Measurements from ENCODE around the gene PLK2.

Gene PLK2

DNA sequence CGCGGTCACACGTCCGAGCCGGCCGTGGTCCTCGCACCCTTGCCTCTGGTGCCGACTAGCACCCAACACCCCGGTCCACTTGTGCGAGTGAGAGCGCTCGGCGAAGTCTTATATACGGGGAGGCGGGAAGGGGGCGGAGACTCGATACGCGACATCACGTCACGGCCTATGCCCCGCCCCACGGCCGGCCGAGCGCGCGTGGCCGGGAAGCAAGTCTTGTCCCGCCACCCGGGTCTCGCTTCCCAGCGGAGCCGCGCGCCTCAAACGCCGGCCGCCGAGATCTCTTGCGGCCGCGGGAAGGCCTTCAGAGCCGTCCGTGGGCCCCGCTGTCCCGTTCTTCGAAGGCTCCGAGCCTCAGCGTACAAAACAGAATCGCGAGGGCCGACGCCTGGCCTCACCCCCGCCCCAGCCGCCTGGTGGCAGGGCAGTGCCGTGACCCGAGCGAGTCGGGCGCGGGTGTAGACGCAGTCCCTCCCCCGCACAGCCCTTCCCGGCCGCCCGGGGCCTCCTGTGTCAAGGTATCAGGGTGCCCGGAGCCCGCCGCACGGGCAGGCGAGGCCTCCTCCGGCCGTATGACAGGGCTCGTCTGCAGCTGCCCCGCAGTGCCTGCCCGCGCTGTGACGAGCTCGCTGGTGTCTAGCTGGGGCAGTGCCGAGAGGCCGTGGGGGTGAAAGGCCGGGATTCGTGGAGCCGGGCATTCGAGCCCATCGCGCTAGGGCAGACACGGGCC is at the start of gene PLK2:
Gene PLK2, minus strand, starts transcription at position 85 of the 730 bp plus-strand sequence. CDS start 127 bp downstream, outside the sequence.
- Histone ChIP-seq H3K9ac (ENCODE audit: low read length) (peak within 1 kb of the TSS; percentile 23; the same call in 1 of the 2 replicates), H3K9me3 (ENCODE audit: insufficient read depth, low read length) (no peaks in the 10 kb centered on the region), H3K4me1 (ENCODE audit: low read length) (peaks cover 13% of the 10 kb centered on the region), H3K27ac (ENCODE audit: low read length) (no peak within 1 kb of the TSS), H3K4me2 (ENCODE audit: low read length) (peak within 1 kb of the TSS; percentile 81), H3K4me3 (ENCODE audit: low read length) (peak within 1 kb of the TSS; percentile 71), H3K36me3 (replicated peaks; ENCODE audit: low read depth, low read length) (no peaks in the 10 kb centered on the region), H3K79me2 (ENCODE audit: low read length) (no peaks in the 10 kb centered on the region), H2AFZ (ENCODE audit: low read depth, low read length) (peak within 1 kb of the TSS; percentile 55), H4K20me1 (ENCODE audit: insufficient read depth, low read length) (no peaks in the 10 kb centered on the region), H3K27me3 (ENCODE audit: low read depth, low read length) (no peaks in the 10 kb centered on the region)
- TF ChIP-seq CTCF (IDR thresholded peaks at IDR 0.05; ENCODE audit: low read depth, low read length): no peak
- TF ChIP-seq EZH2phosphoT487 (IDR thresholded peaks at IDR 0.05; ENCODE audit: low read depth): no peak

GRCh38 chr5:58507715-58508114 is 47.8 kb upstream of the PLK2 start:
- Histone ChIP-seq H3K27me3 (ENCODE audit: low read depth, low read length) (no peaks in the 10 kb centered on the region), H3K4me3 (ENCODE audit: low read length) (no peak overlapping the region), H3K79me2 (ENCODE audit: low read length) (no peaks in the 10 kb centered on the region), H3K4me2 (ENCODE audit: low read length) (no peak overlapping the region), H3K9ac (ENCODE audit: low read length) (no peak overlapping the region), H3K27ac (ENCODE audit: low read length) (no peak overlapping the region), H2AFZ (ENCODE audit: low read depth, low read length) (no peak overlapping the region), H3K9me3 (ENCODE audit: insufficient read depth, low read length) (no peaks in the 10 kb centered on the region), H3K4me1 (ENCODE audit: low read length) (peaks cover 27% of the 10 kb centered on the region), H4K20me1 (ENCODE audit: insufficient read depth, low read length) (no peaks in the 10 kb centered on the region), H3K36me3 (replicated peaks; ENCODE audit: low read depth, low read length) (no peaks in the 10 kb centered on the region)
- no peak for TF ChIP-seq CTCF (IDR thresholded peaks at IDR 0.05; ENCODE audit: low read depth, low read length)
- TF ChIP-seq EZH2phosphoT487 (IDR thresholded peaks at IDR 0.05; ENCODE audit: low read depth): no peak

DNA sequence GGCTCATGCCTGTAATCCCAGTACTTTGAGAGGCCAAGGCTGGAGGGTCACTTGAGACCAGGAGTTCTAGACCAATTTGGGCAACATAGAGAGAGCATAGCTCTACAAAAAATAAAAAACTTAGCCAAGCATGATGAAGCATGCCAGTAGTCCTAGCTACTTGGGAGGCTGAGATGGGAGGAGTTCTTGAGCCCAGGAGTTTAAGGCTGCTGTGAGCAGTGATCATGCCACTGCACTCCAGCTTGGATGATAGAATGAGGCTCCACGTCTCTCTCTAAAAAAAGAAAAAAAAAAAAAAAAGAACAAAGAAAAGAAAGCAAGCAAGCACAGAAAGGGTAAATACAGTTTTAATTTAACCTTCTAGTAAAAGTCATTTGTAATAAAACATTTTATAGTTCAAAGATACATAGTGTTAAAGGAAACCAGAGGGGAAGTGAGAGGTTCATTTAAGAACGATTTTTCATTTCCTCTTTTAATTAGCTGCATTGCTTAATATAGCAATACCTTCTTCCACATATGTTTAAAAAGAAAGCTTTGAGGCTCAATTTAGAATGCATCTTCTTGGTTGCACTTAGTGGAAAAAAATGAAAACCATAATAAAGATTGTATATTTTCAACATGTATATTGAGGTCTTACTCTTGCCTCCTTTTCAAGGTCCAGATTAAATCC is 46.2 kb upstream of the PLK2 start:
- H3K79me2 ChIP-seq (ENCODE audit: low read length): no peaks in the 10 kb centered on the region
- H3K4me3 ChIP-seq (ENCODE audit: low read length): 0 out of 2 replicates have a peak overlapping the region, but pooled peaks have one; percentile 27
- TF ChIP-seq EZH2phosphoT487 (IDR thresholded peaks at IDR 0.05; ENCODE audit: low read depth) (no peak), CTCF (IDR thresholded peaks at IDR 0.05; ENCODE audit: low read depth, low read length) (no peak)
- H3K27me3 ChIP-seq (ENCODE audit: low read depth, low read length): no peaks in the 10 kb centered on the region
- H4K20me1 ChIP-seq (ENCODE audit: insufficient read depth, low read length): no peaks in the 10 kb centered on the region
- peak overlapping the region; percentile 60 for H3K4me2 ChIP-seq (ENCODE audit: low read length)
- H2AFZ ChIP-seq (ENCODE audit: low read depth, low read length): no peak overlapping the region
- peaks cover 27% of the 10 kb centered on the region for H3K4me1 ChIP-seq (ENCODE audit: low read length)
- peak overlapping the region; percentile 40; the same call in 1 of the 2 replicates for H3K27ac ChIP-seq (ENCODE audit: low read length)
- no peaks in the 10 kb centered on the region for H3K36me3 ChIP-seq (replicated peaks; ENCODE audit: low read depth, low read length)
- H3K9me3 ChIP-seq (ENCODE audit: insufficient read depth, low read length): no peaks in the 10 kb centered on the region
- H3K9ac ChIP-seq (ENCODE audit: low read length): no peak overlapping the region

DNA sequence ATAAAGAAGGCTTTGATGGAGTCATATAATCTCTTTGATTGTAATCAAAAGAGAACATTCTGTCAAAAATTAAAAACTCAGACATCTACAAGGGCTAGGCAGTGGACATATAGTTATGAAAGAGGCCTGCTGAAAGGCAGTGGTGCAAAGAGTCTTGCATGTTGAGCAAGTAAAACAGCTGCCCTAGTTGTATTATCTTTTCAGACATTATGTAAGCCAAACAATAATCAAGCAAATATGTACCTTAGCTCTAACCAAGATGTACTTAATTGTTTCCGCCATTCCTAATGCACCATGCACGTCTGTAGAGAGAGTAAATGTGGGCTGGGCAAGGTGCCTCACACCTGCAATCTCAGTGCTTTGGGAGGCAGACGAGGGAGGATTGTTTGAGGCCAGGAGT is 45.6 kb upstream of the PLK2 start:
- H3K9ac ChIP-seq (ENCODE audit: low read length): no peak overlapping the region
- H2AFZ ChIP-seq (ENCODE audit: low read depth, low read length): no peak overlapping the region
- no peaks in the 10 kb centered on the region for H3K36me3 ChIP-seq (replicated peaks; ENCODE audit: low read depth, low read length)
- no peaks in the 10 kb centered on the region for H3K9me3 ChIP-seq (ENCODE audit: insufficient read depth, low read length)
- no peaks in the 10 kb centered on the region for H4K20me1 ChIP-seq (ENCODE audit: insufficient read depth, low read length)
- H3K79me2 ChIP-seq (ENCODE audit: low read length): no peaks in the 10 kb centered on the region
- no peak overlapping the region for H3K4me2 ChIP-seq (ENCODE audit: low read length)
- H3K4me3 ChIP-seq (ENCODE audit: low read length): no peak overlapping the region
- H3K27me3 ChIP-seq (ENCODE audit: low read depth, low read length): no peaks in the 10 kb centered on the region
- peaks cover 27% of the 10 kb centered on the region for H3K4me1 ChIP-seq (ENCODE audit: low read length)
- no peak overlapping the region for H3K27ac ChIP-seq (ENCODE audit: low read length)
- TF ChIP-seq CTCF (IDR thresholded peaks at IDR 0.05; ENCODE audit: low read depth, low read length) (no peak), EZH2phosphoT487 (IDR thresholded peaks at IDR 0.05; ENCODE audit: low read depth) (no peak)
